Measurements from ENCODE around the gene VIPR1. TPM values are rescaled to one million over a fixed set of nuclear protein-coding genes. Genes with fewer than 3 reads are reported as not detected.

Gene VIPR1
- total RNA-seq, 4 donors from 2014 or later: 6.3 to 117 (median 26.0) TPM

GRCh38 chr3:42503251-42503924 lies 945 bp downstream of the VIPR1 start:
- H3K4me1 ChIP-seq: peaks cover 9 to 22% of the 10 kb centered on the region in 2 donors
- no peak for DNase-seq
- TF ChIP-seq CTCF (IDR thresholded peaks at IDR 0.05) (no peak), POLR2A (IDR thresholded peaks at IDR 0.05) (no peak)
- intact Hi-C loops (cut with DNase I): loop anchor here (2.0 kb wide), 1 partner anchor 39 kb away; no protein-coding TSS in a partner anchor
- peak overlapping the region in 1 of 3 donors; percentile 25 for H3K27ac ChIP-seq
- H3K4me3 ChIP-seq (replicated peaks in 1 of 3): peak overlapping the region in 1 of 3 donors; percentile 43
- 68 to 78% methylated on average over 4 of the region's 4 CpGs for WGBS, 2 donors
- H3K36me3 ChIP-seq: no peaks in the 10 kb centered on the region
- H3K27me3 ChIP-seq: no peaks in the 10 kb centered on the region
- no peaks in the 10 kb centered on the region for H3K9me3 ChIP-seq

- Histone ChIP-seq H3K27me3 (no peaks in the 10 kb centered on the region), H3K36me3 (no peaks in the 10 kb centered on the region), H3K4me3 (replicated peaks in 1 of 3) (no peak overlapping the region), H3K4me1 (peaks cover 9 to 22% of the 10 kb centered on the region in 2 donors), H3K27ac (no peak overlapping the region), H3K9me3 (no peaks in the 10 kb centered on the region)
- TF ChIP-seq POLR2A (IDR thresholded peaks at IDR 0.05): no peak
- no peak for TF ChIP-seq CTCF (IDR thresholded peaks at IDR 0.05)
- intact Hi-C loops (cut with DNase I): loop anchor here (2.0 kb wide), 1 partner anchor 39 kb away; no protein-coding TSS in a partner anchor
- WGBS, 2 donors: 94 to 95% methylated on average over 4 of the region's 4 CpGs
- no peak for DNase-seq
Observed at GRCh38 chr3:42503957-42504333, 1.5 kb downstream of the VIPR1 start.

- H3K4me1 ChIP-seq: peaks cover 9 to 22% of the 10 kb centered on the region in 2 donors
- TF ChIP-seq CTCF (IDR thresholded peaks at IDR 0.05) (no peak), POLR2A (IDR thresholded peaks at IDR 0.05) (no peak)
- H3K4me3 ChIP-seq (replicated peaks in 1 of 3): no peak overlapping the region
- no peak overlapping the region for H3K27ac ChIP-seq
- H3K27me3 ChIP-seq: no peaks in the 10 kb centered on the region
- intact Hi-C loops (cut with DNase I): no loop called here
- H3K36me3 ChIP-seq: no peaks in the 10 kb centered on the region
- DNase-seq: no peak
- WGBS, 2 donors: 82 to 89% methylated on average over 10 of the region's 10 CpGs
- no peaks in the 10 kb centered on the region for H3K9me3 ChIP-seq
Observed at GRCh38 chr3:42504334-42505127, 2.1 kb downstream of the VIPR1 start.

GRCh38 chr3:42505128-42505848 lies 2.8 kb downstream of the VIPR1 start:
- Histone ChIP-seq H3K27me3 (no peaks in the 10 kb centered on the region), H3K27ac (no peak overlapping the region), H3K36me3 (no peaks in the 10 kb centered on the region), H3K4me1 (peaks cover 9 to 22% of the 10 kb centered on the region in 2 donors), H3K9me3 (no peaks in the 10 kb centered on the region), H3K4me3 (replicated peaks in 1 of 3) (no peak overlapping the region)
- no peak for DNase-seq
- WGBS, 2 donors: 87 to 91% methylated on average over 5 of the region's 6 CpGs
- intact Hi-C loops (cut with DNase I): no loop called here
- TF ChIP-seq CTCF (IDR thresholded peaks at IDR 0.05) (no peak), POLR2A (IDR thresholded peaks at IDR 0.05) (no peak)

Measured in thyroid gland (tissue), 4 donors.